Stimulated activated CD8-positive, alpha-beta memory T cell treated with anti-CD3 and anti-CD28 coated beads, Interleukin-7, amount 100 ng/mL, for 1 hour (primary cell): Measurements from ENCODE around the gene FAM131C.
"Not testable (repeated sequence)": the region's sequence is repeated elsewhere in the genome, so short reads cannot be mapped to it uniquely, and the experiment has no call there.

ENCODE experiments used
- DNase-seq, 2 donors: peaks; one replicate each; pipeline ENCODE4 v3.0.0-alpha.2; 2020; ENCODE audit warnings: low read depth in 2 of 2

Gene FAM131C

DNA sequence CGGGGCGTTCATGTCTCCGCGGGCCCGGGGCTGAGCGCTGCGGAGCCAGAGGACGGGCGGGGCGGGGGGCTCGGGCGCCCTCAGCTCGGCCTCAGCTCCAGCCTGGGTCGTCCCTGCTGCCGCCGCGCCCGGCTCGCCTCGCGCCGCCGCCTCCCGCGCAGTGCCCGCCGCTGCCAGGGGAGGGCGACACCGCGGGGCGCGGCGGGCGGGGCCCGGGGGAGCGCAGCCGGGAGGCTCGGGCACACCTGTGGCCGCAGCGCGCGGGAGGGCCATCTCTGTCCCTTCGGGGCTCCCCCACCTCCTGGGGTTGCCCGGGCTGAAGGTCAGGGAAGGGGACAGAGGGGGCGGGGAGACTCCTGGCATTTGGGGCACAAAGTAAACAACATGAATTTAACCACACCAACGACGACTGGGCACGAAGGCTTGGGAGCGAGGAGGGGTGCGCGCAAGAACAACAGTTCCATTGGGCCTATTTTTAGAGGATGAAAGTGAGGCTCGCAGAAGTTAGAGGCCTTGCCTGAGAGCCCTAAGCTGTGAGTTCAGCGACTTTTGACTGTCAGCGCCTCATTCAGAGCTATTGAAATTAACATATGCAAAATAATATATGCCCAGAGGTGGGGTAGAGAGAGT, at the start of gene FAM131C:
Gene FAM131C, minus strand, starts transcription at position 162 of the 630 bp plus-strand sequence. CDS start 209 bp downstream, outside the sequence.
- no peak for DNase-seq

GRCh38 chr1:16122916-16123315, 49.5 kb upstream of the FAM131C start:
- DNase-seq, result peak; percentile 8 to 18

DNA sequence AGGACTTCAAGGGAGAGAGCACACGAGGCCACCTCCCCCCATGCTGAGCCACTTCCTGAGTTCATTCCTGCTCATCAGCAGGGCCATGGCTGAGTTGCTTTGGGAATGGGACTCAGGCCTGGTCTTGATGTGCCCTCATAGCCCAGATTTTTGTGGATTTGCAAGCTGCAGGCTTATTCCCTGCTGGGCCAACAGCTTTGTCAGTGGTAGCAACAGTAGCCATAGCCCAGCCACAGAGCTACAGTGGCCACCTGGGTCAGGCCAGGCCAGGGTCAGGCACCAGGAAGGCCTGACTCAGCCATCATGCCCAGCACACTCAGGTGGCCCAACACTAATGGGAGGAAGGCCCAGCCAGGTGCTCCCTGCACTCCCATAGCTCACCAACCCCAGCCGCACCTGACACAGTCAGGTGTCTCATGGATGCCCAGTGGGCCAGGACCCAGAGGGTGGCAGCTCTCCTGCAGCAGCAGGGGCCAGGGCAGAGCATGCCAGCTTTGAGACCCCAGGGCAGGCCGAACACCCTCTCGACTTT, 49.0 kb upstream of the FAM131C start:
- DNase-seq, result no peak

DNA sequence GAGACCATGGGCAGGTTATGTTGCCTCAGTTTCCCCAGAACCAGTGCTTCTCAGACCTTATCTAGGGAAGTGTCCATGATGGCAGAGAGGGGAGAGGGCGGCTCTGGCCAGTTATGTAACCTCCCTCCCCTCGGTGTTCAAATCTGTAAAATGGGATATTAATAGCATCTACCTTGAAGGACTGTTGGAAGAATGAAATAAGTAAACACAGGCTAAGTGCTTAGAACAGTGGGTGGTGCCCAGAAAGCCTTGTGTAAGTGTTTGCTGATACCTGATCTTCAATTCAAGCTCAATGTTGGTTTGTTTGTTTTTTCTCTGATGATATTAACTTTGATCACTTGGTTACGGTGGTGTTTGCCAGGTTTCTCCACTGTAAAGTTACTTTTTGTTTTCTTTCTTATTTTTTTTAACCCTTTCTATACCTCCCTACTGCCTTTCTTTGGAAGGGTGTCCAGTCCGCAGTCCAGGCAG, 47.5 kb upstream of the FAM131C start:
- no peak for DNase-seq

- no peak for DNase-seq
Observed at GRCh38 chr1:16120407-16120806, 47.0 kb upstream of the FAM131C start.

- no peak for DNase-seq
Observed at GRCh38 chr1:16119926-16120325, 46.5 kb upstream of the FAM131C start.

DNA sequence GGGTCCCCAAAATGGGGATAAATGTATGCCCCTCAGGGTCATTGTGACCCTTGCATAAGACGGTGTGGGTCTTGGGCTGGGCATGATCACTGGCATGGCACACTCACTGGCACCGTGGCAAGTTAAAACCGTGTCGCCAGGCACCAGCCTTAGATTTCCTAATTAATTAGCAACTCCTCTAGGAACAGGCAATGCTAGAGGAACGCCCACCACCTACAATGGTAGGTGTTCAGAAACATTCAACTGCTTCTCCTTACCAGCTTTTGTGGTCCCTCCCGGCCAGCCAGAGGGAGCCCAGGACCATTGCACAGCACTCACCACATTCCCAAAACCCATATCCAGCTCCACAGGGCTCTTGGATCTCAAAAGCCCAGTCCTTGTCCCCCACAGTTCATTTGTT, 46.1 kb upstream of the FAM131C start:
- DNase-seq, result no peak

- DNase-seq, result no peak
Observed at GRCh38 chr1:16118706-16119105, 45.3 kb upstream of the FAM131C start.

DNA sequence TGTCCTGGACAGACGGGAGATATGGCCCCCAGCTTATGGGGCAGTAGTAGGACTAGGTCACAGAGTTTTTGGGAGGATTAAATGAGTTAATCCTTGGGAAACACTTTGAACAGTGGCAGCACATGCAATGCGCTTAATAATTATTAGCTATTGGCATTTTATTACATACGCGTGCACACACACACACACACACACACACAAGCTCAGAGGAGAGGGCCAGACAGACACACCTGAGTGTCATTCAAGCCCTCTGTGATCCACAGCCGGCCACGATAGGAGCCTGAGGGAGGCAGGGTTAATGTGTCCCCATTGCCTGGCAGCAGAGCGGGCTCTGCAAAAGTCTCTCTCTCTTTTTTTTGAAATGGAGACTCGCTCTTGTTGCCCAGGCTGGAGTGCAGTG, 44.5 kb upstream of the FAM131C start:
- no peak for DNase-seq

- DNase-seq, result no peak
Observed at GRCh38 chr1:16117369-16117768, 43.9 kb upstream of the FAM131C start.

GRCh38 chr1:16116625-16117024, 43.2 kb upstream of the FAM131C start:
- no peak for DNase-seq

DNA sequence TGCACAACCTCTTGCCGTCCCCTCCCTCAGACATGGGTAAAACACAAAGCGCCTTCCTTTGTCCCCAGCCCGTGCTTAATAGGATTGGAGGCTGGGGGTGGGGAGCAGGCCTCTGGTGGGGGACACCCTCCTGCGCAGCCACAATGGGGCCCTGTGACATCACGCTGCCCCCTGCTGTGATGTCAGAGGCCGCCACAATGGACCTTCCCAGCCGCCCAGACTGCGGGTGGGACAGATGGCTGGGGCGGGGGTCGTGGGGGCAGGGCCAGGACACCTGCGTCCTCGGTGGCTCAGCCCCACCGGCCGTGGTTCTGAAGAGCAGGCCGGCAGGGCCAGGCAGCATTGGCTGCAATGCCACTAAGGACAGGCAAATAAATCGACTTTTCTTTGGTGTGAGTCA, 42.6 kb upstream of the FAM131C start:
- DNase-seq, result no peak

DNA sequence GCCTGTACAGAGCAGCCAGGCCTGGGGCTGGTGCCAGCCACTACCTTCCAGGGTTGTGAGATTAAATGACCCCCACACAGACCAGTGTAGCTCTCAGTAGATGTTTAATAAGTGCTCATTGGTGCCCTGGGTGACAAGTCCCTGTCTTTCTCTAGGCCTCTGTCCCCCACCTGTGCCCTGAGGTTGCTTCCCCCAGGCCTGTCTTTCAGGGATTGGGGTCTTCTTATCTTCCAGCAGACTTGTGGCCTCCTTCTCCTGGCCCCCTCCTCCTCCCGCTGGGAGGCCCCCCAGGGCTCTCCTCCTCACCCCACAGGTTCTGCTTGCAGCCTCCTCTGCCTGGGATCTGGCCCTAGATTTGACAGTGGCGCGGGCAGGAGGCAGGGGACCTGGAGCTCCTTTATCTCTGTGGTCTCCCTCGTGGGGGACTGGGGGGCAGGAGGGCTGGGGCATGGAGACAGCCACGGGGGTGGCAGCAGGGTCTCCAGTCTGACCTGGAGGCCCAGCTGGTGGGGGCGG, 42.1 kb upstream of the FAM131C start:
- no peak for DNase-seq

DNA sequence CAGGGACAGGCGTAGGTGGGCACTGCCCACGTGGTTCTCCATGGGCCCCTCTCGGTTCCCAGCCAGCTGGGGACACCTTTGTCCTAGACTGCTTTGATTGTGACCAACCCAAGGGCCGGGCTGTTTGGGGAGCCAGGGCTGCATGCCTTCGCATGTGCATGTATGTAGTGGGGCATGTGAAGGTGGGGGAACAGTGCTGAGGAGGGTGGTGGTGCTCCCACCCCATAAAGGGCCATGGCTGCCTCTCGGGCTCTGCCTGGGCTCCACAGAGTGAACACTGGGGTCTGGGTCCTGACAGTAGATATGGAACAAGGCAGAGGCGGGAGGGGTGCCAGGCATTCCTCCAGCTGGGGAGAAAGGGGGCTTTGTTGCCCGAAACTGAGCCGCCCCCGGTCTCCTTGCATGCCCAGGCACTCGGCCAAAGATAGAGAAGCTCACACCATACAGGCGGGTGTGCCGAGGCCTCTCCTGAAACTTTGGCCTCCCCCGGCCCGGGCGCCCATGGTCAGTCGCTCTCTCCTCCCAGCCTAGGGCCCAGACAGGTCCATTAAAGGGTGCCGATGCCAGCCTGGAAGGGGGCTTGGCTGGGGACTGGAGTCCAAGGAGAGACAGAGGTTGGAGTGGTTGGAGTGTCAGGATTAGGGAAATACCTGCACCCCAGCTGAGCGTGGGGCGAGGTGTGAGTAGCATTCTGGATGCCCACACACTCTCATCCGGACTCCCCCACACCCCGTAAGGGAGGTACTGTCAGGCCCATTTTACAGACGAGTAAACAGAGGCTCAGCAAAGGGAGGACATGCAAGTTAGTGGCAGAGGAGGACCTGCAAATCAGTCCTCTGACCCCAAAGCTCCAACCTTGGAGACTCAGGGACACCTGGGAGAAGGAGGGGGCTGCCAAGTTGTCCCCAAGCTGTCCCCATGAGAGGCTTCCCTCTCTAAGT, 41.3 kb upstream of the FAM131C start:
- DNase-seq, result no peak

DNA sequence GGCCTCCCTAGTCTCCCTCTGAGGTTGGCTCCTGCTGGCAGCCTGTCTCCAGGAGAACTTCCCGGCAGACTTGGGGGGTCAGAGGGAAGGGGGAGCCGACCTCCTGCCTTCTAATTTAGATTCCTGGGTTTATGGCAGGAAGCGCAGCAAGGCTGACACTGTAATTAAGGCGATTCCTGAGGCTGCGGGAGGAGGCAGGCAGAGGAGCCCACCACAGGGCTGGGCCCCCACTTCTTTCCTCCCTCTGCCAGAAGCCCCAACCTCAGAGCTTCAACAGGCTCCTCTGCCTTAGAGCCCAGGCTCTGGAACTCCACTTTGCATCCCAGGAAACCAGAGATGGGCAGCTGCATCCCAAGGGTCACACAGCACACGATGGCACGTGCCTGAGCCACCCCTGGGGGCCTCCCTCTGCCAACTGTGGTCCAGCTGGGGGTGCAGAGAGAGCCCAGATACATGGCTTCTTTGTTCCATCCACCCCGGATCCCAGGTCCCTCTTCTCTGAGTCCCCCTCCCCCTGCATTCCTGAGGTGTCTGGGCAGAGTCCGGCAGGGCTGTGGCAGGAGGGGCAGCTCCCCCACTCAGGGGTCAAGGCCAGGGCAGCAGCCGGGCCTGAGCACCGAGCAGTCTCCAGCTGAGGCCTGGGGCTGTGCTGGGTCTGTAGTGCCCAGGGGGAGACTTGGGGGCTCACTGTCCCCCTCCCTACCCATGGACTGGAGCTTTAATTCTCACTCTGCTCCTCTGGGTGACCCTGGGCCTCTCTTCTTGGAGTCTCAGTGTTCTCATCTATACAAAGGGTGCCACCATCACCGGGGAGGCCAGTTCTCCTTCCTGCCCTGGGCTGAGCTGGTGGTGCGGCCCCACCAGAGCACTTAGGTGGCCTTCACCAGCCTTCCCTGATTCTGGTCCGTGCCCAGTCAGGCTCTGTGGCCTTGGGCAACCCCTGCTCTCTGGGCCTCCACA, 39.4 kb upstream of the FAM131C start:
- DNase-seq, result no peak

DNA sequence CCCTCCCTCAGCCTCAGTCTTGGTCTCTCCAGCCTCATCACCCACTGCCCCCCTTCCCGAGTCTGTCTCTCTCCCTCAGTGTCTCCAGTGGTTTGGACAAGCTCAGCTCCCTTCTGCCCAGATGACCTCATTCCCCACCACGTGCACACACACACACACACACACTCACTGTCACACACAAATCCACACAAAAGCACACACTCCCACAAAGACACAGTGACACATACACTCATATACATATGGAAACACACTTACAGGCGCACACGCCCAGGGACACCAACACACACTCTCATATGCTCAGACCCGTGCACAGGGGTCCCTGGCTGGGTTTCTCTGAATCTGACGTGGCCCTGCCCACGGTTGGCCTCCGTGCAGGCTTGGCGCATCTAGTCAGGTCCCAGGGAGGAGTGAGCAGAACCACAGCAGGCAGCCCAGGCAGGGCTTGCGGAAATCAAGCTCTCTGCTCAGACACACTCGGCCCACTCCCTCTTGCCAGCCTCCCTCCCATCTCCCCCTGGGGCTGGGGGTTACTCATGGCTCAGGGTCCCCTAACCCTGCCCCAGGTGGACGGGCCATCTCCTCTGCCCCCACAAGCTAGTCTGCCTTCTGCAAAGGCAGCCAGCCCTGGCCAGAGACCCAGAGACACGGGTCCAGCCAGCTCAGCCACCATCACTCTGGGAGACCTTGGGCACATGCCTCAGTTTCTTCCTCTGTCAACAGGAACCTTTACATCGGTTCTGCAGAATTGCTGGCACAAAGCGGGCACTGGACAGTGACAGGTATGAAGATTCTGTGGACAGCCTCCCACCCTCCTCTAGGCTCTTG, 38.5 kb upstream of the FAM131C start:
- no peak for DNase-seq

GRCh38 chr1:16110884-16111283, 37.4 kb upstream of the FAM131C start:
- DNase-seq, result no peak

GRCh38 chr1:16110456-16110855, 37.0 kb upstream of the FAM131C start:
- DNase-seq, result no peak

- DNase-seq, result no peak
Observed at GRCh38 chr1:16109571-16109970, 36.1 kb upstream of the FAM131C start.

DNA sequence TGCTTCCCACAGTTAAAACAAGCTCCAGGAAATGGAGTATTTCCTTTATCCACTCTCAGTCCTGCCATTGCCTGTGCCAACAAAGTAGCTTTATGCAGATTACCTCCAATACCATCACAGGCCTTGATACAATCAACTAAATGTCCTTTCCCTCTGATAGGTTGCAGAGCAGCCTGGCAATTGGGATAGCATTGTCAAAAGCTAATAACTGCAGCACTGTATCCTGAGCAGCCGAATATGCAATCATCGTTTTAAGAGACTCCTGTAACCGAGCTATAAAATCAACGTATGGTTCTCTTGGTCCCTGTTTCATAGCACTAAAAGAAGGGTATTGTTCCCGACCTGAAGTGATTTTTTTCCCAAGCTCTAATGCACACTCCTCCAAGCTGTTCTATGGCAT, 33.6 kb upstream of the FAM131C start:
- not testable (repeated sequence) for DNase-seq
